HCT116 (cell line): Measurements from ENCODE around the gene MYOM1. TPM values are rescaled to one million over a fixed set of nuclear protein-coding genes. Genes with fewer than 3 reads are reported as not detected.

Experiments
- ATAC-seq: fragments of 200-7000 bp; cut with Tn5 transposase; 2 replicates; pipeline ENCODE4 v1.9.1; 2020; ENCODE audit warnings: mild to moderate bottlenecking, moderate library complexity
- BruUV-seq: library from RNA; stranded (reverse); fragments of 400-500 nt; replicated peaks from 2 replicates; lab custom pipeline; 2021; lab: Mats Ljungman, UMichigan
- CTCF ChIA-PET: fragments of 300-600 bp; sonication (Branson Sonifier 250); formaldehyde crosslinking; loops from one replicate; lab custom pipeline; 2021; ENCODE audit warnings: antibody characterized with exemption; lab: Charles Lee
- POLR2A ChIA-PET: fragments of 300-600, 350-600 bp; sonication (Branson Sonifier 250); formaldehyde crosslinking; loops from one replicate; lab custom pipeline; 2021; ENCODE audit warnings: antibody characterized with exemption; lab: Charles Lee
- RAD21 ChIA-PET, 2 experiments: fragments of 300-600 bp; sonication (Branson Sonifier 250); formaldehyde crosslinking; loops; one replicate each; lab custom pipeline; 2023; ENCODE audit warnings: low total read pairs in 2 of 2; ENCODE audit not compliant: uncharacterized antibody in 2 of 2, unreplicated experiment in 2 of 2, low non-redundant PET in 1 of 2; lab: Charles Lee
- DNase-seq: peaks from one replicate; pipeline ENCODE4 v3.0.0-alpha.2; 2010; ENCODE audit warnings: low read depth, low spot score
- H2AFZ ChIP-seq: fragments of 200-600 bp; shearing (Covaris generic), sonication (generic); 2 replicates; pipeline ENCODE4 v1.6.1; 2017; ENCODE audit warnings: low read depth, mixed run types, mixed read lengths, antibody characterized with exemption, low read length; ENCODE audit not compliant: poor library complexity, severe bottlenecking
- H3K27ac ChIP-seq: 2 replicates; pipeline ENCODE4 v1.5.1; 2012; ENCODE audit warnings: low read depth, low read length
- H3K27me3 ChIP-seq: fragments of 200-600 bp; sonication (generic); 2 replicates; pipeline ENCODE4 v1.6.1; 2016; ENCODE audit warnings: mixed run types, low read length, mixed read lengths; ENCODE audit not compliant: insufficient read depth
- H3K36me3 ChIP-seq, 2 experiments: fragments of 200-500 bp in 1 of 2; fragments of 200-600 bp in 1 of 2; sonication (Bioruptor generic) in 1 of 2; sonication (generic) in 1 of 2; 2 replicates each; pipeline versions ENCODE4 v1.5.1 to v1.6.1; 2014 to 2016; ENCODE audit warnings: low read length in 2 of 2, inconsistent platforms in 1 of 2, mixed read lengths in 1 of 2, mixed run types in 1 of 2; ENCODE audit not compliant: insufficient read depth in 2 of 2, control insufficient read depth in 1 of 2
- H3K4me1 ChIP-seq, 2 experiments: fragments of 200-600 bp in 1 of 2; sonication (generic) in 1 of 2; 2 replicates each; pipeline versions ENCODE4 v1.5.1 to v1.6.1; 2012 to 2017; ENCODE audit warnings: low read length in 2 of 2, inconsistent platforms in 1 of 2, mild to moderate bottlenecking in 1 of 2, mixed read lengths in 1 of 2, mixed run types in 1 of 2, moderate library complexity in 1 of 2; ENCODE audit not compliant: insufficient read depth in 2 of 2, control insufficient read depth in 1 of 2
- H3K4me2 ChIP-seq: fragments of 200-600 bp; sonication (generic); 2 replicates; pipeline ENCODE4 v1.6.1; 2017; ENCODE audit warnings: mixed run types, low read length, mixed read lengths
- H3K4me3 ChIP-seq, 2 experiments: fragments of 200-600 bp in 1 of 2; sonication (generic) in 1 of 2; replicated peaks in 1 of 2; 2 replicates each; pipeline ENCODE4 v1.5.1; 2011 to 2016; ENCODE audit warnings: low read length in 2 of 2, control low read depth in 1 of 2, low read depth in 1 of 2, mild to moderate bottlenecking in 1 of 2, mixed read lengths in 1 of 2, mixed run types in 1 of 2
- H3K79me2 ChIP-seq: fragments of 200-600 bp; sonication (generic); 2 replicates; pipeline ENCODE4 v1.6.1; 2017; ENCODE audit warnings: mild to moderate bottlenecking, mixed run types, low read length, moderate library complexity, mixed read lengths; ENCODE audit not compliant: insufficient read depth
- H3K9ac ChIP-seq: fragments of 200-600 bp; sonication (generic); 2 replicates; pipeline ENCODE4 v1.6.1; 2016; ENCODE audit warnings: low read length, mixed read lengths
- H3K9me2 ChIP-seq: fragments of 200-600 bp; sonication (generic), shearing (Covaris generic); 2 replicates; pipeline ENCODE4 v1.6.1; 2017; ENCODE audit warnings: mixed run types, mild to moderate bottlenecking, moderate library complexity; ENCODE audit not compliant: insufficient read depth
- H3K9me3 ChIP-seq, 2 experiments: fragments of 200-500 bp in 1 of 2; fragments of 200-600 bp in 1 of 2; sonication (Bioruptor generic) in 1 of 2; sonication (generic) in 1 of 2; 2 replicates each; pipeline ENCODE4 v1.6.1; 2014 to 2017; ENCODE audit warnings: low read length in 2 of 2, mixed read lengths in 2 of 2, inconsistent platforms in 1 of 2, low read depth in 1 of 2, mild to moderate bottlenecking in 1 of 2, mixed run types in 1 of 2, moderate library complexity in 1 of 2; ENCODE audit not compliant: control insufficient read depth in 1 of 2, insufficient read depth in 1 of 2
- H4K20me1 ChIP-seq: fragments of 200-600 bp; sonication (generic), shearing (Covaris generic); 2 replicates; pipeline ENCODE4 v1.6.1; 2017; ENCODE audit warnings: mixed run types, mild to moderate bottlenecking, moderate library complexity; ENCODE audit not compliant: insufficient read depth
- ATF3 ChIP-seq: IDR thresholded peaks from 2 replicates; pipeline ENCODE4 v1.6.1; 2012
- CBX3 ChIP-seq: IDR thresholded peaks from 2 replicates; pipeline ENCODE4 v1.6.1; 2012; ENCODE audit warnings: low read depth
- CEBPB ChIP-seq: IDR thresholded peaks from 2 replicates; pipeline ENCODE4 v1.6.1; 2012; ENCODE audit warnings: low read depth
- CTCF ChIP-seq, 3 experiments: fragments of 200-600 bp in 1 of 3; sonication (generic) in 1 of 3; IDR thresholded peaks in 2 of 3; conservative IDR thresholded peaks in 1 of 3; 2 replicates each; pipeline ENCODE4 v1.5.1; 2012 to 2017; ENCODE audit warnings: low read depth in 2 of 3, low read length in 2 of 3, antibody characterized with exemption in 1 of 3, borderline replicate concordance in 1 of 3, control low read depth in 1 of 3, mild to moderate bottlenecking in 1 of 3, mixed read lengths in 1 of 3, mixed run types in 1 of 3, moderate library complexity in 1 of 3; ENCODE audit not compliant: insufficient read depth in 1 of 3
- EGR1 ChIP-seq: IDR thresholded peaks from 2 replicates; pipeline ENCODE4 v1.6.1; 2012; ENCODE audit warnings: low read depth
- ELF1 ChIP-seq: IDR thresholded peaks from 2 replicates; pipeline ENCODE4 v1.6.1; 2012; ENCODE audit warnings: low read depth, borderline replicate concordance
- EZH2 ChIP-seq: fragments of 200-600 bp; sonication (generic); IDR thresholded peaks from 2 replicates; pipeline ENCODE4 v1.6.1; 2017; ENCODE audit warnings: antibody characterized with exemption, mixed run types
- EZH2phosphoT487 ChIP-seq: fragments of 200-600 bp; IDR thresholded peaks from 2 replicates; pipeline ENCODE4 v1.6.1; 2018; ENCODE audit warnings: antibody characterized with exemption, borderline replicate concordance
- JUND ChIP-seq: IDR thresholded peaks from 2 replicates; pipeline ENCODE4 v1.6.1; 2012
- MAX ChIP-seq: IDR thresholded peaks from 2 replicates; pipeline ENCODE4 v1.6.1; 2012
- POLR2A ChIP-seq: IDR thresholded peaks from 2 replicates; pipeline ENCODE4 v1.7.0; 2011; ENCODE audit warnings: borderline replicate concordance; ENCODE audit not compliant: insufficient read depth, insufficient read length; ENCODE audit errors: extremely low read depth
- POLR2AphosphoS5 ChIP-seq: IDR thresholded peaks from 2 replicates; pipeline ENCODE4 v1.6.1; 2011; ENCODE audit warnings: mild to moderate bottlenecking, low read depth, low read length, moderate library complexity
- RAD21 ChIP-seq: IDR thresholded peaks from 2 replicates; pipeline ENCODE4 v1.6.1; 2012; ENCODE audit warnings: low read depth, mild to moderate bottlenecking
- REST ChIP-seq: IDR thresholded peaks from 2 replicates; pipeline ENCODE4 v1.6.1; 2012; ENCODE audit warnings: low read depth
- SP1 ChIP-seq: IDR thresholded peaks from 2 replicates; pipeline ENCODE4 v1.6.1; 2012; ENCODE audit warnings: low read depth
- TCF7L2 ChIP-seq: IDR thresholded peaks from 2 replicates; pipeline ENCODE4 v1.7.0; 2011; ENCODE audit warnings: borderline replicate concordance, inconsistent platforms; ENCODE audit not compliant: insufficient read depth, insufficient read length; ENCODE audit errors: extremely low read depth
- YY1 ChIP-seq: IDR thresholded peaks from 2 replicates; pipeline ENCODE4 v1.6.1; 2011; ENCODE audit warnings: low read length, low read depth, moderate library complexity, mild to moderate bottlenecking; ENCODE audit not compliant: insufficient replicate concordance; ENCODE audit errors: extremely low read depth
- ZBTB33 ChIP-seq: IDR thresholded peaks from 2 replicates; pipeline ENCODE4 v1.6.1; 2011; ENCODE audit warnings: mild to moderate bottlenecking, low read length, moderate library complexity; ENCODE audit not compliant: insufficient replicate concordance; ENCODE audit errors: extremely low read depth
- ZFX ChIP-seq: fragments of 450-650 bp; IDR thresholded peaks from 2 replicates; pipeline ENCODE4 v1.6.1; 2017
- ZNF274 ChIP-seq: fragments of 200-500 bp; sonication (Bioruptor generic); IDR thresholded peaks from 2 replicates; pipeline ENCODE4 v1.6.1; 2014; ENCODE audit warnings: mild to moderate bottlenecking, low read depth, low read length, inconsistent platforms
- intact Hi-C: fragments of 100-400 bp; cut with micrococcal nuclease; formaldehyde crosslinking; loops from 2 replicates; pipeline ENCODE4 v1.10.0; 2022
- total RNA-seq: library from RNA; stranded (reverse); gene quantifications from one replicate; pipeline ENCODE4 v1.2.1, GENCODE V29; 2021; ENCODE audit not compliant: unreplicated experiment

The MYOM1 gene
- total RNA-seq, 1 experiment from 2014 or later, result 0.52 TPM

GRCh38 chr18:3245185-3245564 lies 25.4 kb upstream of the MYOM1 start:
- peak overlapping the region; percentile 80; the same call in 1 of the 2 replicates for H3K4me2 ChIP-seq
- no peak overlapping the region for H3K9ac ChIP-seq
- H4K20me1 ChIP-seq, result peaks cover 7% of the 10 kb centered on the region; the same call in 1 of the 2 replicates
- TF ChIP-seq CEBPB (no peak), CBX3 (no peak), REST (no peak), ATF3 (no peak), EZH2phosphoT487 (no peak), SP1 (no peak), CTCF (IDR thresholded peaks at IDR 0.05 in 2 of 3, conservative IDR thresholded peaks at IDR 0.05 in 1 of 3; ENCODE audit: borderline replicate concordance in 1 of 3, insufficient read depth in 1 of 3, low read depth in 2 of 3, low read length in 2 of 3) (no peak), EGR1 (no peak), TCF7L2 (no peak), YY1 (no peak), MAX (no peak), RAD21 (no peak), ELF1 (no peak), ZBTB33 (no peak), POLR2AphosphoS5 (no peak), POLR2A (no peak), ZFX (no peak), ZNF274 (no peak), EZH2 (no peak), JUND (no peak)
- peaks cover 25 to 32% of the 10 kb centered on the region in 2 experiments for H3K4me1 ChIP-seq
- H2AFZ ChIP-seq, result no peak overlapping the region
- peaks cover 31% of the 10 kb centered on the region for H3K79me2 ChIP-seq
- no TSS peak for BruUV-seq
- H3K27me3 ChIP-seq, result no peaks in the 10 kb centered on the region
- ATAC-seq (no peak), DNase-seq (no peak)
- H3K9me3 ChIP-seq, result no peaks in the 10 kb centered on the region
- no peaks in the 10 kb centered on the region for H3K9me2 ChIP-seq
- no peak overlapping the region for H3K27ac ChIP-seq
- H3K4me3 ChIP-seq, result no peak overlapping the region
- ChIA-PET CTCF (interaction anchor here (0.8 to 3.6 kb wide), 12 partner anchors 58 to 624 kb away, joined by 3 to 43 read pairs (median 6); no protein-coding TSS in a partner anchor), POLR2A (interaction anchor here (1.4 kb wide), 1 partner anchor 297 kb away, joined by 4 read pairs; no protein-coding TSS in a partner anchor), RAD21 (interaction anchor here (1.3 to 1.4 kb wide), 2 partner anchors 312 kb away, joined by 4 to 5 read pairs; no protein-coding TSS in a partner anchor)
- peaks cover 0 to 8% of the 10 kb centered on the region in 2 experiments; a peak in 3 of 4 replicates for H3K36me3 ChIP-seq
- intact Hi-C loops, result loop anchor here (5.0 kb wide), 1 partner anchor 233 kb away; the partner anchor contains the start of gene LPIN2
